ENCODE results near the gene KLK3. TPM values are rescaled to one million over a fixed set of nuclear protein-coding genes. Genes with fewer than 3 reads are reported as not detected.

KLK3 gene
- total and polyA plus RNA-seq, 2 of the 13 experiments (the other 11 are each of a cell fraction or from before 2014, with no cell fraction given), result not detected

- TF ChIP-seq, protein P1, sequence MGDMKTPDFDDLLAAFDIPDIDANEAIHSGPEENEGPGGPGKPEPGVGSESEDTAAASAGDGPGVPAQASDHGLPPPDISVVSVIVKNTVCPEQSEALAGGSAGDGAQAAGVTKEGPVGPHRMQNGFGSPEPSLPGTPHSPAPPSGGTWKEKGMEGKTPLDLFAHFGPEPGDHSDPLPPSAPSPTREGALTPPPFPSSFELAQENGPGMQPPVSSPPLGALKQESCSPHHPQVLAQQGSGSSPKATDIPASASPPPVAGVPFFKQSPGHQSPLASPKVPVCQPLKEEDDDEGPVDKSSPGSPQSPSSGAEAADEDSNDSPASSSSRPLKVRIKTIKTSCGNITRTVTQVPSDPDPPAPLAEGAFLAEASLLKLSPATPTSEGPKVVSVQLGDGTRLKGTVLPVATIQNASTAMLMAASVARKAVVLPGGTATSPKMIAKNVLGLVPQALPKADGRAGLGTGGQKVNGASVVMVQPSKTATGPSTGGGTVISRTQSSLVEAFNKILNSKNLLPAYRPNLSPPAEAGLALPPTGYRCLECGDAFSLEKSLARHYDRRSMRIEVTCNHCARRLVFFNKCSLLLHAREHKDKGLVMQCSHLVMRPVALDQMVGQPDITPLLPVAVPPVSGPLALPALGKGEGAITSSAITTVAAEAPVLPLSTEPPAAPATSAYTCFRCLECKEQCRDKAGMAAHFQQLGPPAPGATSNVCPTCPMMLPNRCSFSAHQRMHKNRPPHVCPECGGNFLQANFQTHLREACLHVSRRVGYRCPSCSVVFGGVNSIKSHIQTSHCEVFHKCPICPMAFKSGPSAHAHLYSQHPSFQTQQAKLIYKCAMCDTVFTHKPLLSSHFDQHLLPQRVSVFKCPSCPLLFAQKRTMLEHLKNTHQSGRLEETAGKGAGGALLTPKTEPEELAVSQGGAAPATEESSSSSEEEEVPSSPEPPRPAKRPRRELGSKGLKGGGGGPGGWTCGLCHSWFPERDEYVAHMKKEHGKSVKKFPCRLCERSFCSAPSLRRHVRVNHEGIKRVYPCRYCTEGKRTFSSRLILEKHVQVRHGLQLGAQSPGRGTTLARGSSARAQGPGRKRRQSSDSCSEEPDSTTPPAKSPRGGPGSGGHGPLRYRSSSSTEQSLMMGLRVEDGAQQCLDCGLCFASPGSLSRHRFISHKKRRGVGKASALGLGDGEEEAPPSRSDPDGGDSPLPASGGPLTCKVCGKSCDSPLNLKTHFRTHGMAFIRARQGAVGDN (CRISPR knock-in tag; IDR thresholded peaks at IDR 0.05), result peak; percentile 68
- TF ChIP-seq FOXC1 (CRISPR knock-in tag; IDR thresholded peaks at IDR 0.05; ENCODE audit: borderline replicate concordance) (peak; percentile 40; the same call in 1 of the 2 replicates), ZBTB7A (CRISPR knock-in tag; IDR thresholded peaks at IDR 0.05) (peak; percentile 56; the same call in 1 of the 2 replicates), DR1 (CRISPR knock-in tag; IDR thresholded peaks at IDR 0.05) (no peak), POLR2A (IDR thresholded peaks at IDR 0.05; ENCODE audit: insufficient read depth in 1 of 2, low read depth in 2 of 2, low read length in 2 of 2) (peak in 1 of 2 experiments; percentile 73; a peak in 2 of 4 replicates), PCBP1 (IDR thresholded peaks at IDR 0.05; ENCODE audit: borderline replicate concordance, low read depth, low read length) (no peak), CHD2 (IDR thresholded peaks at IDR 0.05; ENCODE audit: low read depth, low read length) (0 out of 2 replicates have a peak, but pooled peaks have one; percentile 47), CCDC6 (CRISPR knock-in tag; IDR thresholded peaks at IDR 0.05) (peak; percentile 47; the same call in 1 of the 2 replicates), CBX1 (IDR thresholded peaks at IDR 0.05; ENCODE audit: low read depth) (peak; percentile 43), ZBTB3 (CRISPR knock-in tag; IDR thresholded peaks at IDR 0.05; ENCODE audit: borderline replicate concordance, low read depth) (no peak), IRF2 (CRISPR knock-in tag; IDR thresholded peaks at IDR 0.05) (no peak), IRX3 (CRISPR knock-in tag; IDR thresholded peaks at IDR 0.05; ENCODE audit: borderline replicate concordance, low read depth) (no peak), ZNF740 (CRISPR knock-in tag; IDR thresholded peaks at IDR 0.05) (no peak)
- TF ChIP-seq, protein P2, sequence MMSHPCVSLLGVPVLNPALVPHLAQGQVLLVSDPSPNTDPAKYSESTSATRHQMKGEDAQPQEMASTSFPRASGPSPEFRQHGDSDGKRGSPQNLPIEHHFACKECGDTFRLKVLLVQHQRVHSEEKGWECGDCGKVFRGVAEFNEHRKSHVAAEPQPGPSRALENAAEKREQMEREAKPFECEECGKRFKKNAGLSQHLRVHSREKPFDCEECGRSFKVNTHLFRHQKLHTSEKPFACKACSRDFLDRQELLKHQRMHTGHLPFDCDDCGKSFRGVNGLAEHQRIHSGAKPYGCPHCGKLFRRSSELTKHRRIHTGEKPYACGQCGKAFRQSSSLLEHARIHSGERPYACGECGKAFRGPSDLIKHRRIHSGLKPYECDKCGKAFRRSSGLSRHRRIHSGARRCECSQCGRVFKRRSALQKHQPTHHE (CRISPR knock-in tag; IDR thresholded peaks at IDR 0.05; ENCODE audit: borderline replicate concordance), result no peak
- TF ChIP-seq, protein P3, sequence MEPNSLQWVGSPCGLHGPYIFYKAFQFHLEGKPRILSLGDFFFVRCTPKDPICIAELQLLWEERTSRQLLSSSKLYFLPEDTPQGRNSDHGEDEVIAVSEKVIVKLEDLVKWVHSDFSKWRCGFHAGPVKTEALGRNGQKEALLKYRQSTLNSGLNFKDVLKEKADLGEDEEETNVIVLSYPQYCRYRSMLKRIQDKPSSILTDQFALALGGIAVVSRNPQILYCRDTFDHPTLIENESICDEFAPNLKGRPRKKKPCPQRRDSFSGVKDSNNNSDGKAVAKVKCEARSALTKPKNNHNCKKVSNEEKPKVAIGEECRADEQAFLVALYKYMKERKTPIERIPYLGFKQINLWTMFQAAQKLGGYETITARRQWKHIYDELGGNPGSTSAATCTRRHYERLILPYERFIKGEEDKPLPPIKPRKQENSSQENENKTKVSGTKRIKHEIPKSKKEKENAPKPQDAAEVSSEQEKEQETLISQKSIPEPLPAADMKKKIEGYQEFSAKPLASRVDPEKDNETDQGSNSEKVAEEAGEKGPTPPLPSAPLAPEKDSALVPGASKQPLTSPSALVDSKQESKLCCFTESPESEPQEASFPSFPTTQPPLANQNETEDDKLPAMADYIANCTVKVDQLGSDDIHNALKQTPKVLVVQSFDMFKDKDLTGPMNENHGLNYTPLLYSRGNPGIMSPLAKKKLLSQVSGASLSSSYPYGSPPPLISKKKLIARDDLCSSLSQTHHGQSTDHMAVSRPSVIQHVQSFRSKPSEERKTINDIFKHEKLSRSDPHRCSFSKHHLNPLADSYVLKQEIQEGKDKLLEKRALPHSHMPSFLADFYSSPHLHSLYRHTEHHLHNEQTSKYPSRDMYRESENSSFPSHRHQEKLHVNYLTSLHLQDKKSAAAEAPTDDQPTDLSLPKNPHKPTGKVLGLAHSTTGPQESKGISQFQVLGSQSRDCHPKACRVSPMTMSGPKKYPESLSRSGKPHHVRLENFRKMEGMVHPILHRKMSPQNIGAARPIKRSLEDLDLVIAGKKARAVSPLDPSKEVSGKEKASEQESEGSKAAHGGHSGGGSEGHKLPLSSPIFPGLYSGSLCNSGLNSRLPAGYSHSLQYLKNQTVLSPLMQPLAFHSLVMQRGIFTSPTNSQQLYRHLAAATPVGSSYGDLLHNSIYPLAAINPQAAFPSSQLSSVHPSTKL (CRISPR knock-in tag; IDR thresholded peaks at IDR 0.05), result no peak
- TF ChIP-seq, protein P4, sequence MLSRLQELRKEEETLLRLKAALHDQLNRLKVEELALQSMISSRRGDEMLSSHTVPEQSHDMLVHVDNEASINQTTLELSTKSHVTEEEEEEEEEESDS (CRISPR knock-in tag; IDR thresholded peaks at IDR 0.05; ENCODE audit: borderline replicate concordance), result 0 out of 2 replicates have a peak, but pooled peaks have one; percentile 62
- TF ChIP-seq, protein P5, sequence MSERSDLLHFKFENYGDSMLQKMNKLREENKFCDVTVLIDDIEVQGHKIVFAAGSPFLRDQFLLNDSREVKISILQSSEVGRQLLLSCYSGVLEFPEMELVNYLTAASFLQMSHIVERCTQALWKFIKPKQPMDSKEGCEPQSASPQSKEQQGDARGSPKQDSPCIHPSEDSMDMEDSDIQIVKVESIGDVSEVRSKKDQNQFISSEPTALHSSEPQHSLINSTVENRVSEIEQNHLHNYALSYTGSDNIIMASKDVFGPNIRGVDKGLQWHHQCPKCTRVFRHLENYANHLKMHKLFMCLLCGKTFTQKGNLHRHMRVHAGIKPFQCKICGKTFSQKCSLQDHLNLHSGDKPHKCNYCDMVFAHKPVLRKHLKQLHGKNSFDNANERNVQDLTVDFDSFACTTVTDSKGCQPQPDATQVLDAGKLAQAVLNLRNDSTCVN (CRISPR knock-in tag; IDR thresholded peaks at IDR 0.05; ENCODE audit: borderline replicate concordance), result no peak
Observed at GRCh38 chr19:50835785-50836542, 18.8 kb upstream of the KLK3 start (continued).

All from HepG2 (cell line).